GM20000 (cell line): ENCODE results near the gene DYNC2H1.

ENCODE experiments used
- DNase-seq: peaks from one replicate; pipeline ENCODE4 v3.0.0; 2012; ENCODE audit warnings: low spot score
- TF ChIP-seq, protein P1 (sequence below): IDR thresholded peaks from 2 replicates; pipeline ENCODE4 v1.5.1; 2012; ENCODE audit warnings: mild to moderate bottlenecking, control low read depth; ENCODE audit errors: extremely low read depth, missing control alignments

Gene DYNC2H1

DNA sequence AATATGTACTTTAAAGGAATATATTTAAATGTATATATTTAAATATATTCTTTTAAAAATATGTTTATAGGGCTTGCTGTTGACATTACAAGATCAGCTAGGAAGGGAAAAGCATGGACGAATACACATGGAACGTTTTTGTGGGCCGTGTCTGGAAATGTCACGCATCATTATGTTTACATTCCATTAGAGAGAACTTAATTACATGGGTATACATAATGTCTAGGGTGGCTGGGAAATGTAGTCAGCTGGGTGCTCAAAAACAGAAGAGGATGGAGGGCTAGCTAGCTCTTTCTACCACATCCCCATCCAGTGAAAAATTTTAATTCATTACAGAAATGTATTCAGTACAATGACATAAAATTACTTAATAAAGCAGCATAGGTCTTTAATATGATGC is 371.2 kb downstream of the DYNC2H1 start:
- TF ChIP-seq, protein P1, sequence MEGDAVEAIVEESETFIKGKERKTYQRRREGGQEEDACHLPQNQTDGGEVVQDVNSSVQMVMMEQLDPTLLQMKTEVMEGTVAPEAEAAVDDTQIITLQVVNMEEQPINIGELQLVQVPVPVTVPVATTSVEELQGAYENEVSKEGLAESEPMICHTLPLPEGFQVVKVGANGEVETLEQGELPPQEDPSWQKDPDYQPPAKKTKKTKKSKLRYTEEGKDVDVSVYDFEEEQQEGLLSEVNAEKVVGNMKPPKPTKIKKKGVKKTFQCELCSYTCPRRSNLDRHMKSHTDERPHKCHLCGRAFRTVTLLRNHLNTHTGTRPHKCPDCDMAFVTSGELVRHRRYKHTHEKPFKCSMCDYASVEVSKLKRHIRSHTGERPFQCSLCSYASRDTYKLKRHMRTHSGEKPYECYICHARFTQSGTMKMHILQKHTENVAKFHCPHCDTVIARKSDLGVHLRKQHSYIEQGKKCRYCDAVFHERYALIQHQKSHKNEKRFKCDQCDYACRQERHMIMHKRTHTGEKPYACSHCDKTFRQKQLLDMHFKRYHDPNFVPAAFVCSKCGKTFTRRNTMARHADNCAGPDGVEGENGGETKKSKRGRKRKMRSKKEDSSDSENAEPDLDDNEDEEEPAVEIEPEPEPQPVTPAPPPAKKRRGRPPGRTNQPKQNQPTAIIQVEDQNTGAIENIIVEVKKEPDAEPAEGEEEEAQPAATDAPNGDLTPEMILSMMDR = no peak
- no peak for DNase-seq

DNA sequence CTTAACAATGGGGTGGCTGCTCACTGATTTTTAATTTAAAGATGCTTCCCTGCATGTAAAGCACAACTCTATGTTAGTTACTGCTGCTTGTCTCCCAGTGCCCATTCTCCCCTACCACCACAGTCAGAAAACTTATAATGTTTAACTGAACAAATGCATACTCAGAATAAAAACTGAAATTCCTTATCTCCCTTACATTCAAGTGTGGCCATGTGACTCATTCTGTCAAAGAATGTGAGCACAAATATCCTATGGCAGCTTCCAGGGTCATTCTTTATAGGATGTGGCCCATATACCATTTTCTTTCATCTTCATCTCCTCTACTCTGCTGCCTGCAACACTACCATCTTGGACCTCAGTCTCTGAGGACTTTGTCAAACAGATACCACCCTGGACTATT is 374.8 kb downstream of the DYNC2H1 start:
- no peak for DNase-seq
- TF ChIP-seq, protein P1 = no peak

DNA sequence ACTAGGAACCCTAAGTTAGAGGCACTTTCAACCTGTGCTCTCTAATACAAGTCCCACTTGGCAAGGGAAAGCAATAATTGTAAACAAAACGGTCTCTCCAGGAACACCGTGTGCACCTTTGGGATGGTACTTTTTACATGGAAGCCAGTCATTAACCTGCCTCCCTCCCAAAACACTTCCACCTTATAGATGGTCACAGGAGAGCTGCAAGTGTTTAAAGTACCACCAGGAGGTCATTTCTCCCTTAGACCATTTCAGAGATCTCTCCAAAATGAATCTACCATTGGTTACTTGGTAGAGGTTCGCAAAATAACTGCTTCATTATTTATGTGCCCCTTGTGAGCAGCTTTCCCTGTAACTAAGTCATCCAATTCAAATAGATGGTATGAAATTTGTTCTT is 375.3 kb downstream of the DYNC2H1 start:
- DNase-seq = no peak
- TF ChIP-seq, protein P1 = no peak

DNA sequence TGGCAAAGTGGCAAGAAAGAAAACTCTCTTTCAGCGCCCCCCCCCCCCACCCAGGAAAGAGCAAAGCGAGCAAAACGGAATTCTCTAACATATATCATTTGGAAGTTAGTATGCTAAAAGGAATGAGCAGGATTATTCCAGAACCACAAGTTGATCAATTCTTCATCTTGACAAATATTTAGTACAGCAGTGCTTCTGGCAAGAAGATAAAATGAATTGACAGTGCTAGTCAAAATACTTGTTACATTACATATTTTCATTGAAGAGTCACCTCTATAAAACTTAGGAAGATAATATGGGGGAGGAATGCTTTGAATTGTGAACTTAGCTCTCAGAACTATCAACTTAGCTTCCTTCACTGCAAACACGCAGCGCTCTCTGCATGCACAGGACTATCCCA is 377.4 kb downstream of the DYNC2H1 start:
- no peak for DNase-seq
- TF ChIP-seq, protein P1 = no peak

DNA sequence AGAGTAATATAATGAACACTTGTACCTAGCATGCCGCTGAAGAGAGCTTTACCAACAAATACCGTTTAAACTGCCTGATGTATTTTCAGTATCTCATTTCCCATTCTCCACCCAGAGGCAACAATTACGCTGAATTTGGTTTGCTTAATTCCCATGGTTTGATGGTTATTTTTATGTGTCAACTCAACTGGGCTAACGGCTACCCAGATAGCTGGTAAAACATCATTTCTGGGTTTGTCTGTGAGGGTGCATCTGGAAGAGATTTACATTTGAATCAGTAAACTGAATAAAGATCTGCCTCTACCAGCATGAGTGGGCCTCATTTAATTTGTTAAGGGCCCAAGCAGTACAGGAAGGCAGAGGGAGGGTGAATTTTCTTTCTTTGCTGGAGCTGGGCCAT is 377.9 kb downstream of the DYNC2H1 start:
- TF ChIP-seq, protein P1 = no peak
- no peak for DNase-seq

DNA sequence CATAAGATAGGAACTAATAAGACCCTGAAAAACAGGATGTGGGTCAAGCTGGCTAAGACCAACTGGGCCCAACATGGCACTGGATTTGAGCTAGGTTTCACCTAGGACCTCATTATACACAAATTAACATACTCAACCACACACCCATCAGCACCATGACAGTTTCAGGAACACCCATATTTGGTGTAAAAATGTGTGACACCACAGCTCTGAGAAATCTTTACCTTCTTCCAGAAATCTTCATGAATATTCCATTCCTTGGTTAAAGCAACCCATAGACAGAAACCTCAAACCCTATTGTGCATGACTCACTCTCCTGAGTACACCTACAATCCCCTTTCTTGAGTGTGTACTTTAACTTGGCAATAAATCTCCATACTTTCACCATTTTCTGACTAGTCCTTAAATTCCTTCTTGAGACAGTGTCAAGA is 378.8 kb downstream of the DYNC2H1 start:
- TF ChIP-seq, protein P1 = no peak
- DNase-seq = no peak

DNA sequence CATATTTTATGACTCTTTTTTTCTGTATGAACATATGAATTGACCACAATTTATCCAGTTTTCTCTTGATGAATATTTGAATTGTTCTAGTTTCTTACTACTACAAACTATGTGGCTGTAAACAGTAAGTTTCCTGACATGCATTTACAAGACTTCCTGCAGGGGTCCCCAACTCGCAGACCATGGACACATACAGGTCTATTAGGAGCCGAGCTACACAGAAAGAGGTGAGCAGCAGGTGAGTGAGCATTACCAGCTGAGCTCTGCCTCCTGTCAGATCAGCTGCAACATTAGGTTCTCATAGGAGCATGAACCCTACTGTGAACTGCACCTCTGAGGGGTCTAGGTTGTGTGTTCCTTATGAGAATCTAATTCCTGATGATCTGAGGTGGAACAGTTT is 379.4 kb downstream of the DYNC2H1 start:
- no peak for DNase-seq
- TF ChIP-seq, protein P1 = no peak
